ENCODE data around the gene GNAZ. TPM values are rescaled to one million over a fixed set of nuclear protein-coding genes. Genes with fewer than 3 reads are reported as not detected.

GNAZ gene
- polyA plus RNA-seq, 1 donor (not counting 4 experiments of a cell fraction or from before 2014, with no cell fraction given): 0.03 TPM

DNA sequence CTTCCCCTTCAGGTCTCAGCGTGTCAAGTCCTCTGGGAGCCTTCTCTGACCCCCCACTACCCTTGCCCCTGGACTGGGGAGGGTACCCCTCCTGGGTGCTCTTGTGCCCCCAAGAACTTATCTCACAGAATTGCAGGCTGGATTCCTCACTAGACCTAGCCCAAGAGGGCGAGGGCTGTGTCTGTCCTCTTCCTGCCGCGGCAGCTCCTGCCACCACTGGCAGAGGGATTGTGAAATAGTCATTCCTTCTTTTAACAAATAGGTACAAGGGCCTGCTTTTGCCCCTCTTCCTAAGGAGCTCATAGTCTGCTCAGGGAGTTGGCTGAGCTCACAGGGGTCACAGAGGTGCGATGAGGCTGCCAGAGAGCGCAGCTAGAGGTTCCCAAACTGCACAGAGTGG lies 80.4 kb downstream of the GNAZ start:
- dilution Hi-C loops (cut with MboI; ENCODE audit: extremely low pct_ligation_motif_present, low sequenced_read_pairs): no loop called here
- Histone ChIP-seq H3K36me3 (ENCODE audit: control insufficient read depth in 2 of 2, extremely low read depth in 1 of 2, insufficient read depth in 2 of 2, low read length in 2 of 2) (peaks cover 0 to 1% of the 10 kb centered on the region in 2 experiments), H3K9me1 (ENCODE audit: control insufficient read depth, extremely low read depth, insufficient read depth, low read length) (no peaks in the 10 kb centered on the region), H3K4me2 (ENCODE audit: control insufficient read depth, extremely low read depth, insufficient read depth, low read depth, low read length) (no peak overlapping the region), H2AFZ (ENCODE audit: control insufficient read depth, low read length) (no peak overlapping the region), H3K4me3 (ENCODE audit: control insufficient read depth in 2 of 3, extremely low read depth in 1 of 3, insufficient read depth in 2 of 3, low read depth in 1 of 3, low read length in 3 of 3) (no peak overlapping the region), H3K9ac (ENCODE audit: control insufficient read depth, extremely low read depth, insufficient read depth, low read length) (no peak overlapping the region), H3K4me1 (ENCODE audit: control insufficient read depth, extremely low read depth, insufficient read depth, low read length) (peaks cover 28% of the 10 kb centered on the region), H3K27me3 (ENCODE audit: control insufficient read depth, extremely low read depth, insufficient read depth, low read length) (no peaks in the 10 kb centered on the region), H3K79me2 (ENCODE audit: control insufficient read depth, insufficient read depth, low read length) (no peaks in the 10 kb centered on the region), H3K27ac (ENCODE audit: control insufficient read depth, insufficient read depth, low read length) (no peak overlapping the region), H3K9me3 (ENCODE audit: control insufficient read depth, low read depth, low read length) (no peaks in the 10 kb centered on the region), H4K20me1 (ENCODE audit: control insufficient read depth, extremely low read depth, insufficient read depth, low read length) (peaks cover 3% of the 10 kb centered on the region)
- DNase-seq (ENCODE audit: low read depth, low spot score) (no peak), FAIRE-seq (no peak)
- TF ChIP-seq, protein P1, sequence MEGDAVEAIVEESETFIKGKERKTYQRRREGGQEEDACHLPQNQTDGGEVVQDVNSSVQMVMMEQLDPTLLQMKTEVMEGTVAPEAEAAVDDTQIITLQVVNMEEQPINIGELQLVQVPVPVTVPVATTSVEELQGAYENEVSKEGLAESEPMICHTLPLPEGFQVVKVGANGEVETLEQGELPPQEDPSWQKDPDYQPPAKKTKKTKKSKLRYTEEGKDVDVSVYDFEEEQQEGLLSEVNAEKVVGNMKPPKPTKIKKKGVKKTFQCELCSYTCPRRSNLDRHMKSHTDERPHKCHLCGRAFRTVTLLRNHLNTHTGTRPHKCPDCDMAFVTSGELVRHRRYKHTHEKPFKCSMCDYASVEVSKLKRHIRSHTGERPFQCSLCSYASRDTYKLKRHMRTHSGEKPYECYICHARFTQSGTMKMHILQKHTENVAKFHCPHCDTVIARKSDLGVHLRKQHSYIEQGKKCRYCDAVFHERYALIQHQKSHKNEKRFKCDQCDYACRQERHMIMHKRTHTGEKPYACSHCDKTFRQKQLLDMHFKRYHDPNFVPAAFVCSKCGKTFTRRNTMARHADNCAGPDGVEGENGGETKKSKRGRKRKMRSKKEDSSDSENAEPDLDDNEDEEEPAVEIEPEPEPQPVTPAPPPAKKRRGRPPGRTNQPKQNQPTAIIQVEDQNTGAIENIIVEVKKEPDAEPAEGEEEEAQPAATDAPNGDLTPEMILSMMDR (optimal IDR thresholded peaks at IDR 0.05 in 1 of 3, IDR thresholded peaks at IDR 0.05 in 1 of 3, conservative IDR thresholded peaks at IDR 0.05 in 1 of 3; ENCODE audit: extremely low read depth in 1 of 3, insufficient read depth in 2 of 3, low read length in 3 of 3): no peak
- no peak for TF ChIP-seq EZH2 (IDR thresholded peaks at IDR 0.05; ENCODE audit: low read length)

DNA sequence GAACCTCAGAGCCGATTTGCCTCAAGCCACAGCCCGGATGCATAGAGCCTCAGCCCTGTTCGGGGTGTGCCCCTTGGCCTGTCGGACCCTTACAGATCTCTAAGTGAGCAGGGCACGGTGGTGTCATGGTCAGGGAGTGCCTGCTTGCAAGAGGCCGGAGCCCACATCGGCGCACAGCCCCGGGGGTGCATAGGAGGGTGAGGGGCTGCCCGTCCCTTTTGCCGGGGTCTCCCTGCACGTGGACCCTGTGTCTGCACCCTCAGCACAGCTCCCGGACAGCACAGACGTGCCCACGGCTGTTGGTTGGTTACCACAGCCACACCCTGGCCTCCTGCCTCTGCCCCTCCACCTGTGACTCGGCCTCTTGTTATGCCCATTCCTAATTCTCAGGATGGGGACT lies 81.5 kb downstream of the GNAZ start:
- dilution Hi-C loops (cut with MboI; ENCODE audit: extremely low pct_ligation_motif_present, low sequenced_read_pairs): no loop called here
- Histone ChIP-seq H3K36me3 (ENCODE audit: control insufficient read depth in 2 of 2, extremely low read depth in 1 of 2, insufficient read depth in 2 of 2, low read length in 2 of 2) (peaks cover 0 to 1% of the 10 kb centered on the region in 2 experiments), H3K79me2 (ENCODE audit: control insufficient read depth, insufficient read depth, low read length) (no peaks in the 10 kb centered on the region), H3K9me1 (ENCODE audit: control insufficient read depth, extremely low read depth, insufficient read depth, low read length) (no peaks in the 10 kb centered on the region), H3K4me3 (ENCODE audit: control insufficient read depth in 2 of 3, extremely low read depth in 1 of 3, insufficient read depth in 2 of 3, low read depth in 1 of 3, low read length in 3 of 3) (no peak overlapping the region), H3K27ac (ENCODE audit: control insufficient read depth, insufficient read depth, low read length) (no peak overlapping the region), H3K9me3 (ENCODE audit: control insufficient read depth, low read depth, low read length) (no peaks in the 10 kb centered on the region), H3K4me2 (ENCODE audit: control insufficient read depth, extremely low read depth, insufficient read depth, low read depth, low read length) (no peak overlapping the region), H4K20me1 (ENCODE audit: control insufficient read depth, extremely low read depth, insufficient read depth, low read length) (peaks cover 3% of the 10 kb centered on the region), H3K27me3 (ENCODE audit: control insufficient read depth, extremely low read depth, insufficient read depth, low read length) (no peaks in the 10 kb centered on the region), H2AFZ (ENCODE audit: control insufficient read depth, low read length) (no peak overlapping the region), H3K4me1 (ENCODE audit: control insufficient read depth, extremely low read depth, insufficient read depth, low read length) (peaks cover 24% of the 10 kb centered on the region), H3K9ac (ENCODE audit: control insufficient read depth, extremely low read depth, insufficient read depth, low read length) (no peak overlapping the region)
- FAIRE-seq (no peak), DNase-seq (ENCODE audit: low read depth, low spot score) (no peak)
- TF ChIP-seq, protein P1 (optimal IDR thresholded peaks at IDR 0.05 in 1 of 3, IDR thresholded peaks at IDR 0.05 in 1 of 3, conservative IDR thresholded peaks at IDR 0.05 in 1 of 3; ENCODE audit: extremely low read depth in 1 of 3, insufficient read depth in 2 of 3, low read length in 3 of 3): no peak
- no peak for TF ChIP-seq EZH2 (IDR thresholded peaks at IDR 0.05; ENCODE audit: low read length)

Measured in keratinocyte (primary cell).